OCI-LY7 (cell line): ENCODE results near the gene PEPD.

Source experiments
- CTCF ChIP-seq: fragments of 200-600 bp; sonication (generic); conservative IDR thresholded peaks from 2 replicates; pipeline ENCODE4 v1.5.1; 2014; ENCODE audit warnings: mild to moderate bottlenecking, antibody characterized with exemption, low read length, moderate library complexity, mixed read lengths
- EZH2phosphoT487 ChIP-seq: fragments of 200-600 bp; sonication (generic); IDR thresholded peaks from 2 replicates; pipeline ENCODE4 v1.6.1; 2018; ENCODE audit warnings: low read depth, borderline replicate concordance, mild to moderate bottlenecking, mixed run types, antibody characterized with exemption, low read length, moderate library complexity, mixed read lengths

- TF ChIP-seq CTCF (no peak), EZH2phosphoT487 (no peak)
These were observed 144.5 kb downstream of the PEPD start for GRCh38 chr19:33376941-33377557.
